Measurements from ENCODE around the gene DHCR7. TPM values are rescaled to one million over a fixed set of nuclear protein-coding genes. Genes with fewer than 3 reads are reported as not detected.

Gene DHCR7
- total and polyA plus RNA-seq, 2 donors (not counting 1 experiment from before 2014, with no cell fraction given): 90.8 to 148 TPM

GRCh38 chr11:71474771-71475483 lies 26.7 kb upstream of the DHCR7 start:
- Histone ChIP-seq H3K79me2 (ENCODE audit: control insufficient read depth, insufficient read depth, low read length) (no peaks in the 10 kb centered on the region), H2AFZ (ENCODE audit: low read length) (no peak overlapping the region), H4K20me1 (ENCODE audit: control insufficient read depth, extremely low read depth, insufficient read depth, low read length) (no peaks in the 10 kb centered on the region), H3K27ac (ENCODE audit: insufficient read depth, low read length) (no peak overlapping the region), H3K4me1 (ENCODE audit: control insufficient read depth, extremely low read depth, insufficient read depth, low read length) (no peaks in the 10 kb centered on the region), H3K9ac (ENCODE audit: insufficient read depth, low read length) (no peak overlapping the region), H3K36me3 (ENCODE audit: control insufficient read depth, insufficient read depth, low read length) (peaks cover 30% of the 10 kb centered on the region), H3K9me3 (ENCODE audit: control insufficient read depth, insufficient read depth, low read depth, low read length) (no peaks in the 10 kb centered on the region), H3K4me3 (replicated peaks in 1 of 4; ENCODE audit: control extremely low read depth in 1 of 4, insufficient read depth in 1 of 4, low read depth in 3 of 4, low read length in 4 of 4) (no peak overlapping the region), H3K4me2 (ENCODE audit: extremely low read depth, insufficient read depth, low read length) (no peak overlapping the region), H3K27me3 (ENCODE audit: control insufficient read depth, insufficient read depth, low read length) (no peaks in the 10 kb centered on the region)
- TF ChIP-seq CTCF (conservative IDR thresholded peaks at IDR 0.05 in 1 of 2, IDR thresholded peaks at IDR 0.05 in 1 of 2; ENCODE audit: low read depth in 1 of 2, low read length in 2 of 2) (no peak), EZH2 (IDR thresholded peaks at IDR 0.05; ENCODE audit: low read length, missing control alignments) (no peak)
- DNase-seq (ENCODE audit: low read depth in 2 of 2): no peak

- Histone ChIP-seq H3K9ac (ENCODE audit: insufficient read depth, low read length) (no peak overlapping the region), H2AFZ (ENCODE audit: low read length) (no peak overlapping the region), H3K9me3 (ENCODE audit: control insufficient read depth, insufficient read depth, low read depth, low read length) (no peaks in the 10 kb centered on the region), H3K4me2 (ENCODE audit: extremely low read depth, insufficient read depth, low read length) (no peak overlapping the region), H3K4me1 (ENCODE audit: control insufficient read depth, extremely low read depth, insufficient read depth, low read length) (no peaks in the 10 kb centered on the region), H3K27ac (ENCODE audit: insufficient read depth, low read length) (no peak overlapping the region), H3K4me3 (replicated peaks in 1 of 4; ENCODE audit: control extremely low read depth in 1 of 4, insufficient read depth in 1 of 4, low read depth in 3 of 4, low read length in 4 of 4) (no peak overlapping the region), H3K79me2 (ENCODE audit: control insufficient read depth, insufficient read depth, low read length) (no peaks in the 10 kb centered on the region), H4K20me1 (ENCODE audit: control insufficient read depth, extremely low read depth, insufficient read depth, low read length) (no peaks in the 10 kb centered on the region), H3K36me3 (ENCODE audit: control insufficient read depth, insufficient read depth, low read length) (peaks cover 30% of the 10 kb centered on the region), H3K27me3 (ENCODE audit: control insufficient read depth, insufficient read depth, low read length) (no peaks in the 10 kb centered on the region)
- DNase-seq (ENCODE audit: low read depth in 2 of 2): no peak
- TF ChIP-seq CTCF (conservative IDR thresholded peaks at IDR 0.05 in 1 of 2, IDR thresholded peaks at IDR 0.05 in 1 of 2; ENCODE audit: low read depth in 1 of 2, low read length in 2 of 2): no peak
- TF ChIP-seq EZH2 (IDR thresholded peaks at IDR 0.05; ENCODE audit: low read length, missing control alignments): no peak
These were observed 26.1 kb upstream of the DHCR7 start for GRCh38 chr11:71474141-71474770.

GRCh38 chr11:71473793-71474080 lies 25.5 kb upstream of the DHCR7 start:
- no peak overlapping the region for H2AFZ ChIP-seq (ENCODE audit: low read length)
- no peaks in the 10 kb centered on the region for H3K4me1 ChIP-seq (ENCODE audit: control insufficient read depth, extremely low read depth, insufficient read depth, low read length)
- DNase-seq (ENCODE audit: low read depth in 2 of 2): no peak
- no peak for TF ChIP-seq CTCF (conservative IDR thresholded peaks at IDR 0.05 in 1 of 2, IDR thresholded peaks at IDR 0.05 in 1 of 2; ENCODE audit: low read depth in 1 of 2, low read length in 2 of 2)
- TF ChIP-seq EZH2 (IDR thresholded peaks at IDR 0.05; ENCODE audit: low read length, missing control alignments): no peak
- no peaks in the 10 kb centered on the region for H3K27me3 ChIP-seq (ENCODE audit: control insufficient read depth, insufficient read depth, low read length)
- no peaks in the 10 kb centered on the region for H3K9me3 ChIP-seq (ENCODE audit: control insufficient read depth, insufficient read depth, low read depth, low read length)
- H3K79me2 ChIP-seq (ENCODE audit: control insufficient read depth, insufficient read depth, low read length): no peaks in the 10 kb centered on the region
- H3K4me3 ChIP-seq (replicated peaks in 1 of 4; ENCODE audit: control extremely low read depth in 1 of 4, insufficient read depth in 1 of 4, low read depth in 3 of 4, low read length in 4 of 4): no peak overlapping the region
- no peak overlapping the region for H3K27ac ChIP-seq (ENCODE audit: insufficient read depth, low read length)
- peaks cover 30% of the 10 kb centered on the region for H3K36me3 ChIP-seq (ENCODE audit: control insufficient read depth, insufficient read depth, low read length)
- H4K20me1 ChIP-seq (ENCODE audit: control insufficient read depth, extremely low read depth, insufficient read depth, low read length): no peaks in the 10 kb centered on the region
- H3K9ac ChIP-seq (ENCODE audit: insufficient read depth, low read length): no peak overlapping the region
- no peak overlapping the region for H3K4me2 ChIP-seq (ENCODE audit: extremely low read depth, insufficient read depth, low read length)

Data from fibroblast of lung (primary cell).